Heart right ventricle (tissue), 16 donors: Measurements from ENCODE around the gene GHSR. TPM values are rescaled to one million over a fixed set of nuclear protein-coding genes. Genes with fewer than 3 reads are reported as not detected.

Source experiments
- ATAC-seq, 8 donors: fragments of 200-7000 bp; cut with Tn5 transposase; one replicate each; pipeline ENCODE4 v1.9.1; 2020; ENCODE audit warnings: mild to moderate bottlenecking in 8 of 8, moderate library complexity in 8 of 8, moderate number of reproducible peaks in 1 of 8
- DNase-seq, 2 donors: peaks; one replicate each; pipeline ENCODE4 v3.0.0-alpha.2; 2020
- H3K27ac ChIP-seq, 10 donors: fragments of 200-600 bp; sonication (generic) in 2 of 10; one replicate each; pipeline versions ENCODE4 v1.5.0 to v1.8.0; 2020 to 2022; ENCODE audit warnings: mild to moderate bottlenecking in 3 of 10
- H3K27me3 ChIP-seq, 7 donors: fragments of 200-600 bp; one replicate each; pipeline ENCODE4 v1.8.0; 2021 to 2022; ENCODE audit warnings: mild to moderate bottlenecking in 2 of 7
- H3K36me3 ChIP-seq, 9 donors: fragments of 200-600 bp; sonication (generic) in 1 of 9; one replicate each; pipeline versions ENCODE4 v1.5.0 to v1.8.0; 2020 to 2022; ENCODE audit warnings: mild to moderate bottlenecking in 2 of 9
- H3K4me1 ChIP-seq, 9 donors: fragments of 200-600 bp; sonication (generic) in 1 of 9; one replicate each; pipeline versions ENCODE4 v1.5.0 to v1.8.0; 2020 to 2022; ENCODE audit warnings: mild to moderate bottlenecking in 4 of 9
- H3K4me3 ChIP-seq, 10 donors: fragments of 200-600 bp; sonication (generic) in 2 of 10; one replicate each; pipeline versions ENCODE4 v1.5.0 to v1.8.0; 2020 to 2022; ENCODE audit warnings: mild to moderate bottlenecking in 7 of 10, moderate library complexity in 2 of 10
- H3K9me3 ChIP-seq, 11 donors: fragments of 200-600 bp in 10 of 11; sonication (generic) in 2 of 11; one replicate each; pipeline versions ENCODE4 v1.5.0 to v1.8.0; 2013 to 2022; ENCODE audit warnings: mild to moderate bottlenecking in 2 of 11, control low read depth in 1 of 11, moderate library complexity in 1 of 11
- WGBS, 2 donors: extraction: QIAGEN DNeasy Blood & Tissue Kit; methylation state at CpG; one replicate each; pipeline ENCODE4 v1.1.7; 2013; ENCODE audit warnings: inconsistent platforms in 1 of 2; 5-methylcytosine and 5-hydroxymethylcytosine counted together
- intact Hi-C, 10 donors: fragments of 100-400 bp; cut with DNase I; formaldehyde crosslinking; loops; one replicate each; pipeline versions ENCODE4 v1.11.1 to v1.14.2; 2022
- polyA plus RNA-seq, 2 donors: library from polyadenylated mRNA; stranded (reverse); fragments of 200-250 nt; gene quantifications; one replicate each; pipeline ENCODE4 v1.2.3, GENCODE V29; 2013
- total RNA-seq, 10 donors: library from RNA; stranded (reverse); fragmentation: NEBNext Ultra II Directional in 3 of 10; extraction: Animal tissue kit (Norgen Biotek cat#: 25700) in 3 of 10; gene quantifications; one replicate each; pipeline versions ENCODE4 v1.2.1 to v1.2.4, GENCODE V29; 2021 to 2023
- TF ChIP-seq, protein P1 (sequence below), 9 donors: fragments of 200-600 bp; sonication (generic) in 2 of 9; IDR thresholded peaks; one replicate each; pipeline versions ENCODE4 v1.5.0 to v1.8.0; 2021 to 2022; ENCODE audit warnings: antibody characterized with exemption in 9 of 9, mild to moderate bottlenecking in 5 of 9, moderate library complexity in 1 of 9
- donor health status: Arrhythmogenic right ventricular cardiomyopathy.
- donor health status: ischemic (EF 13 %, LVEDD 7.1; RV severe dilation, severe dysfunction).
- donor health status: healthy with polysubstance abuse.
- donor health status: DM: no; HTN: yes; CAD: no.
- donor health status: DM: no; HTN: no; CAD: no.
- donor health status: ischemic (EF 25% LVEDD 6.9; RV normal size, moderate dysfunction).
- donor health status: ischemic (EF 25% LVEDD 5.7; RV mildly dilated, moderate dysfunction).
- donor health status: healthy.
- donor health status: DM: yes; HTN: yes; CAD: no.
- donor health status: Ischemic cardiomyopathy.
- donor health status: ischemic (EF 35%, LVEDD 5.7; RV mildly dilated, moderate dysfunction).
- donor health status: nonischemic (EF 11% LVEDD 7.7; RV severe dilation, severe dysfunction).
- donor health status: DM: yes; HTN: yes; CAD: no.
- donor health status: PGD.
- donor health status: ischemic (EF 29% LVEDD 5.4; RV normal size, mild dysfunction).
- donor health status: nonischemic (EF 23%, LVEDD 6.1; RV moderate dilation, normal function).

GHSR gene
- total and polyA plus RNA-seq, 12 donors = not detected

DNA sequence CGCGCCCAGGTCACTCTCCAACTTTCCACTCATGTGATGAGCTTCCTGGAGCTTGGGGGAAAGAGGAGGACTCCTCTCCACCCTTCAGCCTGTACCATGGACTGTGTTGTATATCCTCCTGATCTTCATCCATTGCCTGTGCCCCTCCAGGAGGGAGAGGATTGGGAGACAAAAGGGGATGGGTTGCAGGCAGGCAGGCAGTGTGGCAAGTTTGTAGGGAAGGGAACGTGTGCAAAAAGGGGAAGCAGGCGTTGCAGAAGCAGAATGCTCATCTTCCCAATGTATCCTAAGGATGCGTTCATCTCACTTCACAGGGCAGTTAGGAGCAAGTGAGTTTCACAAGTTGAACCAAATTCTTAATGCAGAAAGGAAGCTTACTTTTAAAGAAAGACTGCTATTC lies 28.1 kb upstream of the GHSR start:
- ATAC-seq = peak in 3 of 8 donors; percentile 8 to 50 (median 11)

DNA sequence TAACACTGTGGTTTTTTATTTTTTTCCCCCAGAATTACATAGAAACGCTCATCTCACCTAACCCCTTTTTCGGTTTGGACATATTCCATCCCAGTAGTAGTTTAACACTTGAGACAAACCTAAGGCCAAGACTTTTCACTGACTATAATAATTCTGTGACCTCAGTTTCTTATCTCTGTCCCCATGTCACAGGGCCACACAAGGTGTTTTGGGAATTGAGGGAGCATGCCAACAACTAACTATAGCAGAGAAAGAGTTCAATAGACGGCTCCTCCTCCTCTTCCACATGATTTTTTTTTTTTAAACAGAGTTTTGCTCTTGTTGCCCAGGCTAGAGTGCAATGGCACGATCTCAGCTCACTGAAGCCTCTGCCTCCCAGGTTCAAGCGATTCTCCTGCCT lies 27.4 kb upstream of the GHSR start:
- peaks cover 0 to 19% (median 4%) of the 10 kb centered on the region in 9 donors for H3K4me1 ChIP-seq
- 82 to 84% methylated on average over 5 of the region's 5 CpGs for WGBS, 2 donors
- TF ChIP-seq, protein P1, sequence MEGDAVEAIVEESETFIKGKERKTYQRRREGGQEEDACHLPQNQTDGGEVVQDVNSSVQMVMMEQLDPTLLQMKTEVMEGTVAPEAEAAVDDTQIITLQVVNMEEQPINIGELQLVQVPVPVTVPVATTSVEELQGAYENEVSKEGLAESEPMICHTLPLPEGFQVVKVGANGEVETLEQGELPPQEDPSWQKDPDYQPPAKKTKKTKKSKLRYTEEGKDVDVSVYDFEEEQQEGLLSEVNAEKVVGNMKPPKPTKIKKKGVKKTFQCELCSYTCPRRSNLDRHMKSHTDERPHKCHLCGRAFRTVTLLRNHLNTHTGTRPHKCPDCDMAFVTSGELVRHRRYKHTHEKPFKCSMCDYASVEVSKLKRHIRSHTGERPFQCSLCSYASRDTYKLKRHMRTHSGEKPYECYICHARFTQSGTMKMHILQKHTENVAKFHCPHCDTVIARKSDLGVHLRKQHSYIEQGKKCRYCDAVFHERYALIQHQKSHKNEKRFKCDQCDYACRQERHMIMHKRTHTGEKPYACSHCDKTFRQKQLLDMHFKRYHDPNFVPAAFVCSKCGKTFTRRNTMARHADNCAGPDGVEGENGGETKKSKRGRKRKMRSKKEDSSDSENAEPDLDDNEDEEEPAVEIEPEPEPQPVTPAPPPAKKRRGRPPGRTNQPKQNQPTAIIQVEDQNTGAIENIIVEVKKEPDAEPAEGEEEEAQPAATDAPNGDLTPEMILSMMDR (IDR thresholded peaks at IDR 0.05) = no peak
- H3K27ac ChIP-seq = no peak overlapping the region
- H3K36me3 ChIP-seq = no peaks in the 10 kb centered on the region
- no peak overlapping the region for H3K4me3 ChIP-seq
- intact Hi-C loops = loop anchor here in 6 of 10 donors (2.0 to 10.0 kb wide), 5 partner anchors 111 to 831 kb away; no protein-coding TSS in a partner anchor
- no peaks in the 10 kb centered on the region for H3K27me3 ChIP-seq
- peaks cover 0 to 18% (median 6%) of the 10 kb centered on the region in 11 donors for H3K9me3 ChIP-seq
- ATAC-seq (peak in 2 of 8 donors; percentile 39 to 51), DNase-seq (no peak)

More for the DNA sequence above, 28.1 kb upstream of the GHSR start:
- peak overlapping the region in 9 of 10 donors; percentile 2 to 59 (median 48) for H3K4me3 ChIP-seq
- TF ChIP-seq, protein P1 (IDR thresholded peaks at IDR 0.05) = no peak
- no peak for DNase-seq
- H3K36me3 ChIP-seq = no peaks in the 10 kb centered on the region
- peaks cover 0 to 15% (median 6%) of the 10 kb centered on the region in 11 donors for H3K9me3 ChIP-seq
- H3K27me3 ChIP-seq = no peaks in the 10 kb centered on the region
- intact Hi-C loops = loop anchor here in 6 of 10 donors (2.0 to 10.0 kb wide), 5 partner anchors 112 to 832 kb away; no protein-coding TSS in a partner anchor
- H3K27ac ChIP-seq = peak overlapping the region in 4 of 10 donors; percentile 17 to 73 (median 63)
- peaks cover 0 to 19% (median 4%) of the 10 kb centered on the region in 9 donors for H3K4me1 ChIP-seq
- 77 to 84% methylated on average over 5 of the region's 5 CpGs for WGBS, 2 donors

DNA sequence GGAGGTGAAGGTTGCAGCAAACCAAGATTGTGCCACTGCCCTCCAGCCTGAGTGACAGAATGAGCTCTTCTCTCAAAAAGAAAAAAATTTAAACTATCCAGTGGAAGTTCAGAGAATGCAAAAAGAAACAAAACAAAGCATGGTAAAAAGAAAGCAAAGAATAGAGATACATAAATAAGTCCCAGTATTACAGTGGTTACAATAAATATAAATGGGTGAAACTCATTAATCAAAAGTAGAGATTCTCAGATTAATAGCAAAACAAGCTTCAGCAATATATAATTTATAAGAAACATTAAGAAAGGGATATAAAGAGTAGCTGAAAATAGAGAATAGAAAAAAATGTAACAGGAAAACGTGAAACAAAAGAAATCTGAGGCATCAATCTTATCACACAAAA lies 23.6 kb upstream of the GHSR start:
- WGBS, 2 donors = 48 to 62% methylated on average over 1 of the region's 1 CpG
- H3K36me3 ChIP-seq = no peaks in the 10 kb centered on the region
- peaks cover 0 to 12% (median 0%) of the 10 kb centered on the region in 9 donors for H3K4me1 ChIP-seq
- intact Hi-C loops = loop anchor here in 6 of 10 donors (5.0 to 10.0 kb wide), 5 partner anchors 80 to 827 kb away; no protein-coding TSS in a partner anchor
- H3K4me3 ChIP-seq = no peak overlapping the region
- peaks cover 0 to 18% (median 6%) of the 10 kb centered on the region in 11 donors for H3K9me3 ChIP-seq
- no peak overlapping the region for H3K27ac ChIP-seq
- ATAC-seq (no peak), DNase-seq (no peak)
- H3K27me3 ChIP-seq = no peaks in the 10 kb centered on the region
- TF ChIP-seq, protein P1 (IDR thresholded peaks at IDR 0.05) = no peak

DNA sequence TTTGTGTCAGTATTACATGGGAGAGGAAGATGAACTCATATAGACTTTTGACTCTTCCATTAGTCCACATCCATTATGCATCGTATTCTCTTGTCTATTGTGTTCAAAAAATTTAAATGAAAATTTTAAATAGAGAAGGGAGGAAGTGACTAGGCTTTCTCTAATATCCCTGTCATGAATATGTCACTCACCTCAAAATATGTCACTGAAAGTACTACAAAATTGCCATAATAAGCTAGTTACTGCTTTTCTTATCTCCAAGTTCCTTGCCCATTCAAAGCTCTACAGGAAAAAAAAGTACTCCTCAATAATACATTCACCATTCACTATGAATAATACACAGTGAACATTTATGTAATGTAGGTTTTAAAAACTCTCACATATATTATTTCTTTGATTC lies 22.3 kb upstream of the GHSR start:
- Histone ChIP-seq H3K4me3 (no peak overlapping the region), H3K9me3 (peaks cover 0 to 18% (median 6%) of the 10 kb centered on the region in 11 donors), H3K4me1 (peaks cover 0 to 8% (median 0%) of the 10 kb centered on the region in 9 donors), H3K36me3 (no peaks in the 10 kb centered on the region), H3K27me3 (no peaks in the 10 kb centered on the region), H3K27ac (no peak overlapping the region)
- DNase-seq (no peak), ATAC-seq (no peak)
- TF ChIP-seq, protein P1 (IDR thresholded peaks at IDR 0.05) = no peak
- intact Hi-C loops = loop anchor here in 6 of 10 donors (5.0 to 10.0 kb wide), 5 partner anchors 78 to 826 kb away; no protein-coding TSS in a partner anchor
- 93 to 94% methylated on average over 1 of the region's 1 CpG for WGBS, 2 donors
